Measurements from ENCODE around the gene SLC8A3. TPM values are rescaled to one million over a fixed set of nuclear protein-coding genes. Genes with fewer than 3 reads are reported as not detected.

SLC8A3 gene
- total RNA-seq, 2 experiments from 2014 or later, result 0.52 to 0.57 TPM

GRCh38 chr14:70192915-70193314 is 4.2 kb upstream of the SLC8A3 start:
- intact Hi-C loops (cut with micrococcal nuclease), result no loop called here
- Mint-ChIP-seq H3K36me3 (ENCODE audit: low read depth) (no peaks in the 10 kb centered on the region), H3K27ac (no peak overlapping the region), H3K4me3 (no peak overlapping the region), H3K9me3 (peaks cover 10% of the 10 kb centered on the region), H3K4me1 (ENCODE audit: low read depth) (peaks cover 6% of the 10 kb centered on the region), H3K27me3 (ENCODE audit: low read depth) (peaks cover 74% of the 10 kb centered on the region)
- no peak for DNase-seq
- CTCF ChIA-PET, result no interaction called here

- Mint-ChIP-seq H3K27me3 (ENCODE audit: low read depth) (peaks cover 74% of the 10 kb centered on the region), H3K27ac (no peak overlapping the region), H3K9me3 (peaks cover 5% of the 10 kb centered on the region), H3K4me3 (no peak overlapping the region), H3K4me1 (ENCODE audit: low read depth) (peaks cover 14% of the 10 kb centered on the region), H3K36me3 (ENCODE audit: low read depth) (no peaks in the 10 kb centered on the region)
- intact Hi-C loops (cut with micrococcal nuclease), result no loop called here
- CTCF ChIA-PET, result no interaction called here
- DNase-seq, result no peak
Observed at GRCh38 chr14:70190156-70190555, 1.4 kb upstream of the SLC8A3 start.

- CTCF ChIA-PET, result no interaction called here
Observed at GRCh38 chr14:70189456-70190077, 816 bp upstream of the SLC8A3 start.

GRCh38 chr14:70188322-70188658 is 461 bp downstream of the SLC8A3 start:
- peak; percentile 53 for DNase-seq

More at GRCh38 chr14:70189456-70190077, 816 bp upstream of the SLC8A3 start:
- Mint-ChIP-seq H3K4me1 (ENCODE audit: low read depth) (peaks cover 14% of the 10 kb centered on the region), H3K27ac (no peak overlapping the region), H3K4me3 (peak overlapping the region; percentile 70), H3K36me3 (ENCODE audit: low read depth) (no peaks in the 10 kb centered on the region), H3K9me3 (no peaks in the 10 kb centered on the region), H3K27me3 (ENCODE audit: low read depth) (peaks cover 71% of the 10 kb centered on the region)
- intact Hi-C loops (cut with micrococcal nuclease), result no loop called here
- DNase-seq, result no peak

GRCh38 chr14:70186900-70187451 is 1.8 kb downstream of the SLC8A3 start:
- Mint-ChIP-seq H3K36me3 (ENCODE audit: low read depth) (no peaks in the 10 kb centered on the region), H3K4me1 (ENCODE audit: low read depth) (peaks cover 14% of the 10 kb centered on the region), H3K4me3 (peak overlapping the region; percentile 82), H3K27ac (no peak overlapping the region), H3K9me3 (no peaks in the 10 kb centered on the region), H3K27me3 (ENCODE audit: low read depth) (peaks cover 55% of the 10 kb centered on the region)
- intact Hi-C loops (cut with micrococcal nuclease), result no loop called here
- CTCF ChIA-PET, result interaction anchor here (0.8 kb wide), 1 partner anchor 69 kb away, joined by 3 read pairs; no protein-coding TSS in a partner anchor
- peak; percentile 35 for DNase-seq

More at GRCh38 chr14:70188322-70188658, 461 bp downstream of the SLC8A3 start:
- H3K27me3 Mint-ChIP-seq (ENCODE audit: low read depth), result peaks cover 60% of the 10 kb centered on the region
- H3K27ac Mint-ChIP-seq, result no peak overlapping the region
- no peaks in the 10 kb centered on the region for H3K9me3 Mint-ChIP-seq
- CTCF ChIA-PET, result no interaction called here
- intact Hi-C loops (cut with micrococcal nuclease), result no loop called here
- H3K36me3 Mint-ChIP-seq (ENCODE audit: low read depth), result no peaks in the 10 kb centered on the region
- peak overlapping the region; percentile 82 for H3K4me3 Mint-ChIP-seq
- peaks cover 14% of the 10 kb centered on the region for H3K4me1 Mint-ChIP-seq (ENCODE audit: low read depth)

DNA sequence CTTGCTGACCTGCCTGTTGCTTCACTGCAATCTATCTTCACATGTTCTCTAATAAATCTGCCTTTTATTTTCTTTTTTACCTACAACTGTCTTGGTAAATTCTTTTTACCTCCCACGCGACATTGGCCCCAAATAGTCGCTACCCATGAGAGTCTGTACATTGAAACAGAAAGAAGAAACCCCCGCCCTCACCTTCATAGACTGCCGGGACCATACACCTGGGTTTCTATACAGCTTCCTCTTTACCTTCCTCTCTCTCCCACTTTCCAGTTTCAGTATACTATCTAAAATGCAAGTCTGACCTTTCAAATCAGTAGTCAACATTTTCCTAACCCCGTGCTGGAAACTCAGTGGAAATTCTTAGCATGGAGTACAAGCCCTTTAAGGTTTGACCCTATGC is 4.8 kb downstream of the SLC8A3 start:
- intact Hi-C loops (cut with micrococcal nuclease), result no loop called here
- CTCF ChIA-PET, result no interaction called here
- no peak overlapping the region for H3K27ac Mint-ChIP-seq

GRCh38 chr14:70181276-70181675 is 7.5 kb downstream of the SLC8A3 start:
- intact Hi-C loops (cut with micrococcal nuclease), result no loop called here
- Mint-ChIP-seq H3K27me3 (ENCODE audit: low read depth) (peaks cover 25% of the 10 kb centered on the region), H3K27ac (no peak overlapping the region), H3K4me1 (ENCODE audit: low read depth) (no peaks in the 10 kb centered on the region), H3K36me3 (ENCODE audit: low read depth) (no peaks in the 10 kb centered on the region), H3K4me3 (no peak overlapping the region), H3K9me3 (no peaks in the 10 kb centered on the region)
- DNase-seq, result no peak
- CTCF ChIA-PET, result no interaction called here

More for the DNA sequence above, 4.8 kb downstream of the SLC8A3 start:
- DNase-seq, result no peak
- H3K9me3 Mint-ChIP-seq, result no peaks in the 10 kb centered on the region
- H3K27me3 Mint-ChIP-seq (ENCODE audit: low read depth), result peaks cover 36% of the 10 kb centered on the region
- H3K36me3 Mint-ChIP-seq (ENCODE audit: low read depth), result no peaks in the 10 kb centered on the region
- no peak overlapping the region for H3K4me3 Mint-ChIP-seq
- H3K4me1 Mint-ChIP-seq (ENCODE audit: low read depth), result peaks cover 10% of the 10 kb centered on the region

GRCh38 chr14:70180718-70181117 is 8.0 kb downstream of the SLC8A3 start:
- intact Hi-C loops (cut with micrococcal nuclease), result no loop called here
- Mint-ChIP-seq H3K4me3 (no peak overlapping the region), H3K27ac (no peak overlapping the region), H3K36me3 (ENCODE audit: low read depth) (no peaks in the 10 kb centered on the region), H3K27me3 (ENCODE audit: low read depth) (peaks cover 21% of the 10 kb centered on the region), H3K4me1 (ENCODE audit: low read depth) (no peaks in the 10 kb centered on the region), H3K9me3 (no peaks in the 10 kb centered on the region)
- CTCF ChIA-PET, result no interaction called here
- no peak for DNase-seq

- Mint-ChIP-seq H3K36me3 (ENCODE audit: low read depth) (no peaks in the 10 kb centered on the region), H3K4me3 (no peak overlapping the region), H3K9me3 (no peaks in the 10 kb centered on the region), H3K4me1 (ENCODE audit: low read depth) (no peaks in the 10 kb centered on the region), H3K27ac (no peak overlapping the region), H3K27me3 (ENCODE audit: low read depth) (peaks cover 14% of the 10 kb centered on the region)
- intact Hi-C loops (cut with micrococcal nuclease), result no loop called here
- DNase-seq, result no peak
- CTCF ChIA-PET, result no interaction called here
Observed at GRCh38 chr14:70177081-70177800, 11.5 kb downstream of the SLC8A3 start.

- H3K27me3 Mint-ChIP-seq (ENCODE audit: low read depth), result peaks cover 11% of the 10 kb centered on the region
- H3K4me3 Mint-ChIP-seq, result no peak overlapping the region
- intact Hi-C loops (cut with micrococcal nuclease), result no loop called here
- H3K9me3 Mint-ChIP-seq, result no peaks in the 10 kb centered on the region
- no peaks in the 10 kb centered on the region for H3K4me1 Mint-ChIP-seq (ENCODE audit: low read depth)
- CTCF ChIA-PET, result no interaction called here
- DNase-seq, result no peak
- no peak overlapping the region for H3K27ac Mint-ChIP-seq
- H3K36me3 Mint-ChIP-seq (ENCODE audit: low read depth), result no peaks in the 10 kb centered on the region
Observed at GRCh38 chr14:70173569-70173968, 15.2 kb downstream of the SLC8A3 start.

DNA sequence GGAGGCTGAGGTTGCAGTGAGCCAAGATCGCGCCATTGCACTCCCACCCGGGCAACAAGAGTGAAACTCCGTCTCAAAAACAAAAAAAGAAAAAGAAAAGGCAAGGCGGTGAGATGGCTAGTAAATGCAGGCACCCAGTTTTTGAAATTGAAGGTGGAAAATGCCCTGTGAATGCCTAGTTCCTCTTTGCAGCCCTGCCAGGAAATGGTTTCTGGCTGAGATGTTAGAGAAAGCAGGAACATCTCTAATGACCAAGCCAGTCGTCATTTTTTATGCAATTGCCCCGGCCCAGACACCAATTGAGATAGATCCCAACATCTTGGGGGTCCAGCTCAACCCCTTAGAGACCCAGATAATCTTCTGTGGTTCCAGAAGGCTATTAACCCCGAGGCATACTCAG is 17.0 kb downstream of the SLC8A3 start:
- CTCF ChIA-PET, result no interaction called here
- no peak overlapping the region for H3K4me3 Mint-ChIP-seq
- peaks cover 15% of the 10 kb centered on the region for H3K27me3 Mint-ChIP-seq (ENCODE audit: low read depth)
- no peak overlapping the region for H3K27ac Mint-ChIP-seq
- H3K36me3 Mint-ChIP-seq (ENCODE audit: low read depth), result no peaks in the 10 kb centered on the region
- intact Hi-C loops (cut with micrococcal nuclease), result no loop called here
- H3K9me3 Mint-ChIP-seq, result no peaks in the 10 kb centered on the region
- DNase-seq, result no peak
- no peaks in the 10 kb centered on the region for H3K4me1 Mint-ChIP-seq (ENCODE audit: low read depth)

DNA sequence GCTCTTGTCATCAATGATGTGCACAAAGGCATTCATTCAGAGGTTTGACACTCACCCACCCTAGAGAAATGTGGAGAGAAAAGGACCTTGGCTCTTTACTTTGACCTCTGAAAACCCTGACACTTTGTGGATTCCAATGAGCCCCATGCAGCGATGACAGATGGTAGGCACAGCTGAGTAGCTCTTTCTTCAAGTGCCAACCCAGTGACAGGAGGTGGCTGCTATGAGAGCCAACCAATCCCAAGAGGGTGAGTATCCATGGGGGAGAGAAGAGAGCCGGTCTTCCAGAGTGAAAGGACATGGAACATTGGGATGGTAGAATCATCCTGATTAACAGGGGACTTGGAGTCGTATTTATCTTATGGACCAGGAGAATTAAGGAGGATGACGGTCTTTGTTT is 17.8 kb downstream of the SLC8A3 start:
- Mint-ChIP-seq H3K9me3 (no peaks in the 10 kb centered on the region), H3K27me3 (ENCODE audit: low read depth) (peaks cover 15% of the 10 kb centered on the region), H3K27ac (no peak overlapping the region), H3K4me3 (no peak overlapping the region), H3K36me3 (ENCODE audit: low read depth) (no peaks in the 10 kb centered on the region), H3K4me1 (ENCODE audit: low read depth) (no peaks in the 10 kb centered on the region)
- DNase-seq, result no peak
- intact Hi-C loops (cut with micrococcal nuclease), result no loop called here
- CTCF ChIA-PET, result no interaction called here

- no peaks in the 10 kb centered on the region for H3K4me1 Mint-ChIP-seq (ENCODE audit: low read depth)
- no peaks in the 10 kb centered on the region for H3K36me3 Mint-ChIP-seq (ENCODE audit: low read depth)
- CTCF ChIA-PET, result no interaction called here
- H3K4me3 Mint-ChIP-seq, result no peak overlapping the region
- no peaks in the 10 kb centered on the region for H3K9me3 Mint-ChIP-seq
- intact Hi-C loops (cut with micrococcal nuclease), result no loop called here
- no peak for DNase-seq
- peaks cover 15% of the 10 kb centered on the region for H3K27me3 Mint-ChIP-seq (ENCODE audit: low read depth)
- H3K27ac Mint-ChIP-seq, result no peak overlapping the region
Observed at GRCh38 chr14:70168406-70168805, 20.3 kb downstream of the SLC8A3 start.

Measured in activated naive CD4-positive, alpha-beta T cell treated with anti-CD3 and anti-CD28 coated beads for 36 hours (primary cell).